Measurements from ENCODE around the gene C1QTNF3.
"Not testable (repeated sequence)": the region's sequence is repeated elsewhere in the genome, so short reads cannot be mapped to it uniquely, and the experiment has no call there.

C1QTNF3 gene

GRCh38 chr5:34043099-34043876 lies at the start of gene C1QTNF3:
Gene C1QTNF3 (minus strand): TSS chr5:34043213. CDS start chr5:34043125, 88 bp downstream.
- DNase-seq (ENCODE audit: low spot score): no peak

- not testable (repeated sequence) for DNase-seq (ENCODE audit: low spot score)
Observed at GRCh38 chr5:34091039-34091438, 48.0 kb upstream of the C1QTNF3 start.

GRCh38 chr5:34089802-34090201 lies 46.8 kb upstream of the C1QTNF3 start:
- DNase-seq (ENCODE audit: low spot score): not testable (repeated sequence)

- not testable (repeated sequence) for DNase-seq (ENCODE audit: low spot score)
Observed at GRCh38 chr5:34087728-34088127, 44.7 kb upstream of the C1QTNF3 start.

- DNase-seq (ENCODE audit: low spot score): not testable (repeated sequence)
Observed at GRCh38 chr5:34083898-34084297, 40.9 kb upstream of the C1QTNF3 start.

GRCh38 chr5:34079505-34079904 lies 36.5 kb upstream of the C1QTNF3 start:
- not testable (repeated sequence) for DNase-seq (ENCODE audit: low spot score)

- not testable (repeated sequence) for DNase-seq (ENCODE audit: low spot score)
Observed at GRCh38 chr5:34077636-34078035, 34.6 kb upstream of the C1QTNF3 start.

- not testable (repeated sequence) for DNase-seq (ENCODE audit: low spot score)
Observed at GRCh38 chr5:34076719-34077364, 33.8 kb upstream of the C1QTNF3 start.

- DNase-seq (ENCODE audit: low spot score): not testable (repeated sequence)
Observed at GRCh38 chr5:34074472-34074871, 31.5 kb upstream of the C1QTNF3 start.

- not testable (repeated sequence) for DNase-seq (ENCODE audit: low spot score)
Observed at GRCh38 chr5:34074071-34074470, 31.1 kb upstream of the C1QTNF3 start.

GRCh38 chr5:34070626-34071025 lies 27.6 kb upstream of the C1QTNF3 start:
- DNase-seq (ENCODE audit: low spot score): not testable (repeated sequence)

- DNase-seq (ENCODE audit: low spot score): no peak
Observed at GRCh38 chr5:34064656-34065055, 21.6 kb upstream of the C1QTNF3 start.

GRCh38 chr5:34062419-34062818 lies 19.4 kb upstream of the C1QTNF3 start:
- no peak for DNase-seq (ENCODE audit: low spot score)

GRCh38 chr5:34061993-34062392 lies 19.0 kb upstream of the C1QTNF3 start:
- DNase-seq (ENCODE audit: low spot score): no peak

- DNase-seq (ENCODE audit: low spot score): no peak
Observed at GRCh38 chr5:34059977-34060376, 17.0 kb upstream of the C1QTNF3 start.

- DNase-seq (ENCODE audit: low spot score): no peak
Observed at GRCh38 chr5:34058532-34058931, 15.5 kb upstream of the C1QTNF3 start.

- no peak for DNase-seq (ENCODE audit: low spot score)
Observed at GRCh38 chr5:34057569-34057968, 14.6 kb upstream of the C1QTNF3 start.

- DNase-seq (ENCODE audit: low spot score): no peak
Observed at GRCh38 chr5:34057118-34057517, 14.1 kb upstream of the C1QTNF3 start.

GRCh38 chr5:34055667-34056066 lies 12.7 kb upstream of the C1QTNF3 start:
- DNase-seq (ENCODE audit: low spot score): no peak

GRCh38 chr5:34054400-34054729 lies 11.4 kb upstream of the C1QTNF3 start:
- DNase-seq (ENCODE audit: low spot score): no peak

- no peak for DNase-seq (ENCODE audit: low spot score)
Observed at GRCh38 chr5:34053571-34054399, 10.8 kb upstream of the C1QTNF3 start.

- DNase-seq (ENCODE audit: low spot score): no peak
Observed at GRCh38 chr5:34053133-34053532, 10.1 kb upstream of the C1QTNF3 start.
